DND-41 (cell line): Measurements from ENCODE around the gene RNU1-3.
"Not testable (repeated sequence)": the region's sequence is repeated elsewhere in the genome, so short reads cannot be mapped to it uniquely, and the experiment has no call there.

Experiments
- EZH2 ChIP-seq: IDR thresholded peaks from 3 replicates; pipeline ENCODE4 v1.6.1; 2012; ENCODE audit warnings: borderline replicate concordance, low read depth, mild to moderate bottlenecking, moderate library complexity, low read length, inconsistent platforms; ENCODE audit not compliant: severe bottlenecking
- TF ChIP-seq, protein P1 (sequence below): IDR thresholded peaks from 2 replicates; pipeline ENCODE4 v1.5.1; 2012; ENCODE audit warnings: borderline replicate concordance, low read length, moderate library complexity, mild to moderate bottlenecking; ENCODE audit not compliant: poor library complexity, severe bottlenecking; ENCODE audit errors: extremely low read depth

- TF ChIP-seq, protein P1, sequence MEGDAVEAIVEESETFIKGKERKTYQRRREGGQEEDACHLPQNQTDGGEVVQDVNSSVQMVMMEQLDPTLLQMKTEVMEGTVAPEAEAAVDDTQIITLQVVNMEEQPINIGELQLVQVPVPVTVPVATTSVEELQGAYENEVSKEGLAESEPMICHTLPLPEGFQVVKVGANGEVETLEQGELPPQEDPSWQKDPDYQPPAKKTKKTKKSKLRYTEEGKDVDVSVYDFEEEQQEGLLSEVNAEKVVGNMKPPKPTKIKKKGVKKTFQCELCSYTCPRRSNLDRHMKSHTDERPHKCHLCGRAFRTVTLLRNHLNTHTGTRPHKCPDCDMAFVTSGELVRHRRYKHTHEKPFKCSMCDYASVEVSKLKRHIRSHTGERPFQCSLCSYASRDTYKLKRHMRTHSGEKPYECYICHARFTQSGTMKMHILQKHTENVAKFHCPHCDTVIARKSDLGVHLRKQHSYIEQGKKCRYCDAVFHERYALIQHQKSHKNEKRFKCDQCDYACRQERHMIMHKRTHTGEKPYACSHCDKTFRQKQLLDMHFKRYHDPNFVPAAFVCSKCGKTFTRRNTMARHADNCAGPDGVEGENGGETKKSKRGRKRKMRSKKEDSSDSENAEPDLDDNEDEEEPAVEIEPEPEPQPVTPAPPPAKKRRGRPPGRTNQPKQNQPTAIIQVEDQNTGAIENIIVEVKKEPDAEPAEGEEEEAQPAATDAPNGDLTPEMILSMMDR = not testable (repeated sequence)
- TF ChIP-seq EZH2 = not testable (repeated sequence)
These were observed 18.5 kb downstream of the RNU1-3 start for GRCh38 chr1:16648250-16648649.
